Measurements from ENCODE around the gene PLD2.

The PLD2 gene

DNA sequence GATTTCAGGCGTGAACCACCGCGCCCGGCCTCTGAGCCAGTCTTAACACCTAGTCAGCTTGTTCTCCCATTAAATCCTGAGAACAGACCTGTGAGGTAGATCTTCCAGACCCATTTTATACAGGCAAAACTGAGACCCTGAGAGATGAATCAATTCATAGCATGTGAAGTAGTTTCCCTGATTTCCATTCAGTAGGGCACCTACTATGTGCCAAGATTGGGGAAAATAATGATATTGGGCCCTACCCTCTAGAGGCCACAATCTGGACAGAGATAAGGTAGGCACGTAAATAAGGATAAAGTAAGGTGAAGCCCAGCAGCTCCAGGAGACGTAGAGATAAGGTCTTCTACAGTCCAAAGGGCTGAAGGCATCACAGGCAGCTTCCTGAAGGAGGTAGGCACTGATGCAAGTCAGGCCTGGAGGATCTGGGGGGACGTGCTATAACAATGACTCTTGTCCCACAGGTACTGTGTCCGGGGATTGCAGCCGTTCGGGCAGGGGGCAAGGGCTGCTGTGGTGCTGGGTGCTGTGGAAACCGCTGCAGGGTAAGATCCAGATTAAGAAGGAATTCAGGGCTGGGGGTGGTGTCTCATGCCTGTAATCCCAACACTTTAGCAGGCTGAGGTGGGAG lies 26.5 kb upstream of the PLD2 start:
- no peak for TF ChIP-seq CTCF (IDR thresholded peaks at IDR 0.05; ENCODE audit: unreplicated experiment in 3 of 3)
- Mint-ChIP-seq H3K27me3 (ENCODE audit: low read depth) (peaks cover 32% of the 10 kb centered on the region), H3K36me3 (ENCODE audit: low read depth) (no peaks in the 10 kb centered on the region), H3K4me1 (no peaks in the 10 kb centered on the region), H3K4me3 (no peak overlapping the region), H3K27ac (no peak overlapping the region), H3K9me3 (no peaks in the 10 kb centered on the region)

- Mint-ChIP-seq H3K4me3 (no peak overlapping the region), H3K27ac (no peak overlapping the region)
These were observed 24.3 kb upstream of the PLD2 start for GRCh38 chr17:4782652-4783051.

DNA sequence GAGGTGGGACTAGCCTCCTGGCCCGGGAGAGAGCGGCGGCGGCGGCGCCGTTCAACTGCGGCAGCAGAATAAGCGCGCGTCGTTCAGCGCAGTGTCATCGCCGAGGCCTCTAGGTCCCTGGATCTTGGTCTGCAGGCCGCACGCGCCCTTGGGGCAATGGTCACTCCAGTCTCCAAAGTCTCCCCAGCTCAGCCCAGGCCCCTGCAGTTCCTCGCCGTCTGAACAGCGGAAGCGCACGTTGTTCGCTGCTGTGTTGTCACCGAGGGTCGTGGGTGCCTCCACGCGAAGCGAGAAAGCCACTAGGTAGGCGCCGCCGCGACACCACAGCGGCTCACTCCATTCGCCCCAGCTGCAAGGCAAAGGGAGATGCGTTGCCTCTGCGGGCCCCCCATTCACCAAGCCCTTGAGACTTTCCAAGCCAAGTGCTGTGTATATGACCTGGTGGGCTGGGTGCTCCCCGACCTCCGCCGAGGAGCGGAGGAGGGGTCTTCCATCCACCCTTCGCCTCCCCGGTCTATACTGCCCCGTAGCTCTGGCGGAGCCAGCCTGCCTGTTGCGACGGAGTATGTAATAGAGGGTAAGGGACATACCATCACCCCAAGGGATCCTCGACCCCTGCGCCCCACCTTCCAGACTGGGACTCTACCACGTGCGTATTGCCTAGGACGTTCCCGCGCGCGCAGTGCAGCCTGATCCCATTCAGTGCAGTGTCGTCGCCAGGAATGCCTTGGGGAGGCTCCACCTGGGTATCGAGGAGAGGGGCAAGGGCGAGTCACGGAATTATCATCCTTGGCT lies 21.4 kb upstream of the PLD2 start:
- H3K27ac Mint-ChIP-seq = peak overlapping the region in 2 of 3 experiments; percentile 60 to 89
- H3K4me1 Mint-ChIP-seq = peaks cover 25% of the 10 kb centered on the region
- H3K36me3 Mint-ChIP-seq (ENCODE audit: low read depth) = no peaks in the 10 kb centered on the region
- no peak for TF ChIP-seq CTCF (IDR thresholded peaks at IDR 0.05; ENCODE audit: unreplicated experiment in 3 of 3)
- H3K4me3 Mint-ChIP-seq = no peak overlapping the region
- H3K27me3 Mint-ChIP-seq (ENCODE audit: low read depth) = peaks cover 9% of the 10 kb centered on the region
- no peaks in the 10 kb centered on the region for H3K9me3 Mint-ChIP-seq

More at GRCh38 chr17:4782652-4783051, 24.3 kb upstream of the PLD2 start:
- no peak for TF ChIP-seq CTCF (IDR thresholded peaks at IDR 0.05; ENCODE audit: unreplicated experiment in 3 of 3)
- Mint-ChIP-seq H3K27me3 (ENCODE audit: low read depth) (peaks cover 25% of the 10 kb centered on the region), H3K4me1 (peaks cover 16% of the 10 kb centered on the region), H3K36me3 (ENCODE audit: low read depth) (no peaks in the 10 kb centered on the region), H3K9me3 (no peaks in the 10 kb centered on the region)

DNA sequence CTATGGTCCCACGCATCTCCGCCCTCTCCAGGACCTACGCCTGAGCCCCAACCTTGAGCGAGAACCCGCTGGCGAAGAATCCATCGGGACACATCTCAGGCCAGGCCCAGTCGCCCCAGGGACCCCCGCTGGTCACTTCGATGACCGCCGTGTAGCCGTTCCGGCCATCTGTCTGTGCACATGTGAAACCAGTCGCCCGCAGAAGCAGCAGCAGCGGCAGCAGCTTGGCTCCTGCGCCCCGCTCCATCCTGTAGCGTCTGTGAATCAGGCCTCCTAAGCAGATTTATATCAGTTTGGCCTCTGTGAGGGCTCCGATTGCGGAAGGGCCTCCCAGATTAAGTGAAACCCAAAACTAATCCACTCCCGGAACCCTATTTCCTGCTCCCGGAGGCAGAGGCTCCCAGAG lies 20.8 kb upstream of the PLD2 start, which contains the start of gene VMO1:
Gene VMO1, minus strand, starts transcription at position 259 of the 406 bp plus-strand sequence. Its CDS starts 12 bp downstream, at position 247.
- Mint-ChIP-seq H3K36me3 (ENCODE audit: low read depth) (no peaks in the 10 kb centered on the region), H3K27ac (peak within 1 kb of the TSS; percentile 60 to 92 (median 71)), H3K9me3 (no peaks in the 10 kb centered on the region), H3K4me3 (peak within 1 kb of the TSS; percentile 66 to 91 (median 78)), H3K27me3 (ENCODE audit: low read depth) (peaks cover 9% of the 10 kb centered on the region), H3K4me1 (peaks cover 29% of the 10 kb centered on the region)
- TF ChIP-seq CTCF (IDR thresholded peaks at IDR 0.05; ENCODE audit: unreplicated experiment in 3 of 3) = no peak

DNA sequence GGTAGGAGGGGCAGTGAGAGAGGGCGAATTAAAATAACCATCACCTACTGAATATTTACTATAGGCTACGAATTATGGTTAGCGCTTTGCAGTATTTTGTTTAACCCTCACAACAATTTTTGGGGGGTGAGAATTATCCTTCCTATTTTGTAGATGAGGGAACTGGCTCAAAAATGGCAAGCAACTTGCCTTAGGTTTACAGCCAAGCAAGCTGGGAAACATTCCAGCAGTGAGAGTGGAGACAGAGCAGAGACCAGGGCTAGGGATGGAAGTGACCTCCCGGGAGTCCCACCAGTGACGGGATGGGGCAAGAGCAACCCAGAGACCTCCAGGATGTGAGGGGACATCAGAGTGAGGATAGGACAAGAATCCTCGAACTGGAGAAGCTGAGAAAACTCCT lies 20.4 kb upstream of the PLD2 start:
- Mint-ChIP-seq H3K4me1 (peaks cover 29% of the 10 kb centered on the region), H3K4me3 (peak overlapping the region; percentile 29 to 67 (median 56)), H3K27me3 (ENCODE audit: low read depth) (peaks cover 9% of the 10 kb centered on the region), H3K27ac (peak overlapping the region; percentile 60 to 89 (median 71)), H3K36me3 (ENCODE audit: low read depth) (no peaks in the 10 kb centered on the region), H3K9me3 (no peaks in the 10 kb centered on the region)
- no peak for TF ChIP-seq CTCF (IDR thresholded peaks at IDR 0.05; ENCODE audit: unreplicated experiment in 3 of 3)

All from nephron (organoid).